CD4-positive, alpha-beta T cell treated with Interleukin-4 for 4 hours (primary cell): ENCODE data around the gene PCDHGA9.
"Not testable (repeated sequence)": the region's sequence is repeated elsewhere in the genome, so short reads cannot be mapped to it uniquely, and the experiment has no call there.

Experiments used
- DNase-seq: peaks from one replicate; pipeline ENCODE4 v3.0.0-alpha.2; 2020

The PCDHGA9 gene

GRCh38 chr5:141414548-141415274, 12.1 kb downstream of the PCDHGA9 start:
- not testable (repeated sequence) for DNase-seq

- not testable (repeated sequence) for DNase-seq
Measured at GRCh38 chr5:141415275-141415618, 12.7 kb downstream of the PCDHGA9 start.

DNA sequence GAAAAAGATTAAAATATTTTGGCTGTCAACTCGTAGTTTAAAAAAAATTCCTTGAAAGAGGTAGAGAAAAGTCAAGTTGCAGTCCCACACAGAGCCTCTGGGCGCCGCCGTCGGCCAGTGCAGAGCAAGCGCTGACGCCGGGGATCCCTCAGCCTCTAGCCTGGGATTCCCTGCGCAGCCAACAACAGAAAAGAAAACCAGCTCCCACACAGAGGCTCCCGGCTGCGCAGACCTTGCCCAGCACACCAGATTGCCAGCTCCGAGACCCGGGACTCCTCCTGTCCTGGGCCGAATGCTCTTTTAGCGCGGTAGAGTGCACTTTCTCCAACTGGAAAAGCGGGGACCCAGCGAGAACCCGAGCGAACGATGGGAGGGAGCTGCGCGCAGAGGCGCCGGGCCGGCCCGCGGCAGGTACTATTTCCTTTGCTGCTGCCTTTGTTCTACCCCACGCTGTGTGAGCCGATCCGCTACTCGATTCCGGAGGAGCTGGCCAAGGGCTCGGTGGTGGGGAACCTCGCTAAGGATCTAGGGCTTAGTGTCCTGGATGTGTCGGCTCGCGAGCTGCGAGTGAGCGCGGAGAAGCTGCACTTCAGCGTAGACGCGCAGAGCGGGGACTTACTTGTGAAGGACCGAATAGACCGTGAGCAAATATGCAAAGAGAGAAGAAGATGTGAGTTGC, 15.1 kb downstream of the PCDHGA9 start, which contains the start of gene PCDHGB7:
Gene PCDHGB7 (plus strand): TSS at position 184 of the 679 bp plus-strand sequence. CDS start 183 bp downstream, at position 367.
- peak; percentile 36 for DNase-seq

GRCh38 chr5:141419074-141419880, 16.7 kb downstream of the PCDHGA9 start:
- DNase-seq = no peak

DNA sequence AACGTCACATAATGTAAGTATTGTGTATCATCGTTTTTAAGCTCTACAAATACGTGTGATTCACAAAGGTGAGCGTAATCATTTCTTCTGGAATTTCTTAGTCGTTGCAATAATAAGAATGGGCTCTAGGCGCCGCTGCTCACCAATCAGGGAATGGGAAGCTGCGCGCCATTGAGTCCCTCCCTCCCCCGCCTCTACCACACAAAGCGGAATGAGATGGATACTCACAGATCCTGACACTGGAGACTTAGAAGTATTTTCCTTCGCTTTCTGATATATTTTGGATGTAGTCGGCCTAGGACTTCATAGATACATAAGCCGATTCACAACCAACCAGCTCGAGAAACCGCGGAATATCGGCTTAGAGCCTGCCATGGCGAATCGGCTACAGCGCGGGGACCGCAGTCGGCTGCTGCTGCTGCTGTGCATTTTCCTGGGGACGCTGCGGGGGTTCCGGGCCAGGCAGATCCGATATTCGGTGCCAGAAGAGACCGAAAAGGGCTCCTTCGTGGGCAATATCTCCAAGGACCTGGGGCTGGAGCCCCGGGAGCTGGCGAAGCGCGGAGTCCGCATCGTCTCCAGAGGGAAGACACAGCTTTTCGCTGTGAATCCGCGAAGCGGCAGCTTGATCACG, 18.4 kb downstream of the PCDHGA9 start, which contains the start of gene PCDHGA11:
Gene PCDHGA11 (plus strand): TSS at position 197 of the 634 bp plus-strand sequence. CDS start 177 bp downstream, at position 374.
- DNase-seq = peak; percentile 44

DNA sequence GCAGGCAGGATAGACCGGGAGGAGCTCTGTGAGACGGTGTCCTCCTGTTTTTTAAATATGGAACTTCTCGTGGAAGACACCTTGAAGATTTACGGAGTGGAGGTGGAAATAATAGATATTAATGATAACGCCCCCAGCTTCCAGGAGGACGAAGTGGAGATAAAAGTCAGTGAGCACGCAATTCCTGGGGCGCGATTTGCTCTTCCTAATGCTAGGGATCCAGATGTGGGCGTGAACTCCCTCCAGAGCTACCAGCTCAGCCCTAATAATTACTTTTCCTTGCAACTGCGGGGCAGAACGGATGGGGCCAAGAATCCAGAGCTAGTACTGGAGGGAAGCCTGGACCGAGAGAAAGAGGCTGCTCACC, 18.9 kb downstream of the PCDHGA9 start:
- DNase-seq = no peak

GRCh38 chr5:141422742-141423291, 20.2 kb downstream of the PCDHGA9 start:
- DNase-seq = no peak

- DNase-seq = no peak
Measured at GRCh38 chr5:141427783-141428426, 25.3 kb downstream of the PCDHGA9 start.

- no peak for DNase-seq
Measured at GRCh38 chr5:141430332-141431113, 27.9 kb downstream of the PCDHGA9 start, which contains the start of gene PCDHGA12. Gene PCDHGA12, plus strand, starts transcription at chr5:141430507. Its CDS starts 253 bp downstream, at chr5:141430760.

DNA sequence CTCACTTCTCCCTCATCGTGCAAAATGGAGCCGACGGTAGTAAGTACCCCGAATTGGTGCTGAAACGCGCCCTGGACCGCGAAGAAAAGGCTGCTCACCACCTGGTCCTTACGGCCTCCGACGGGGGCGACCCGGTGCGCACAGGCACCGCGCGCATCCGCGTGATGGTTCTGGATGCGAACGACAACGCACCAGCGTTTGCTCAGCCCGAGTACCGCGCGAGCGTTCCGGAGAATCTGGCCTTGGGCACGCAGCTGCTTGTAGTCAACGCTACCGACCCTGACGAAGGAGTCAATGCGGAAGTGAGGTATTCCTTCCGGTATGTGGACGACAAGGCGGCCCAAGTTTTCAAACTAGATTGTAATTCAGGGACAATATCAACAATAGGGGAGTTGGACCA, 28.7 kb downstream of the PCDHGA9 start:
- no peak for DNase-seq

DNA sequence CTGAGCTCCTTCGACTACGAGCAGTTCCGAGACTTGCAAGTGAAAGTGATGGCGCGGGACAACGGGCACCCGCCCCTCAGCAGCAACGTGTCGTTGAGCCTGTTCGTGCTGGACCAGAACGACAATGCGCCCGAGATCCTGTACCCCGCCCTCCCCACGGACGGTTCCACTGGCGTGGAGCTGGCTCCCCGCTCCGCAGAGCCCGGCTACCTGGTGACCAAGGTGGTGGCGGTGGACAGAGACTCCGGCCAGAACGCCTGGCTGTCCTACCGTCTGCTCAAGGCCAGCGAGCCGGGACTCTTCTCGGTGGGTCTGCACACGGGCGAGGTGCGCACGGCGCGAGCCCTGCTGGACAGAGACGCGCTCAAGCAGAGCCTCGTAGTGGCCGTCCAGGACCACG, 29.7 kb downstream of the PCDHGA9 start:
- DNase-seq = not testable (repeated sequence)

GRCh38 chr5:141432726-141433125, 30.1 kb downstream of the PCDHGA9 start:
- DNase-seq = not testable (repeated sequence)

DNA sequence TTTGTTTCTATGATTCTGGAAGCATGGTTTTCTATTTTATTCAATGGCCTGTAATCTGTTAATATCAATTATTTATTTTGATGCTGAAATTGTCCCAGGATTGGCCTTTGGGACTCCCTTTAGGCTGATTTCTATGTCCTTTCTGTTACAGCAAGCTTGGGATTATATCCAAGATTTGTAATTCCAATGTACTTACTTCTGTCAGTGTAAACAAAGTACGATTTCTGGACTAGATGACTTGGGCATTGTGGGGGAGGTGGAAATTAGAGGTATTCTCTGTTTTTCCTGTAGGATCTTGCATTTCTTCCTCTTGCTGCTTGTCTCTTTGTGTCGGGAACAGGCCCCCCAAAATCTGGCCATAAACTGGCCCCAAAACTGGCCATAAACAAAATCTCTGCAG, 31.4 kb downstream of the PCDHGA9 start:
- DNase-seq = no peak

- DNase-seq = no peak
Measured at GRCh38 chr5:141437221-141437620, 34.6 kb downstream of the PCDHGA9 start.

DNA sequence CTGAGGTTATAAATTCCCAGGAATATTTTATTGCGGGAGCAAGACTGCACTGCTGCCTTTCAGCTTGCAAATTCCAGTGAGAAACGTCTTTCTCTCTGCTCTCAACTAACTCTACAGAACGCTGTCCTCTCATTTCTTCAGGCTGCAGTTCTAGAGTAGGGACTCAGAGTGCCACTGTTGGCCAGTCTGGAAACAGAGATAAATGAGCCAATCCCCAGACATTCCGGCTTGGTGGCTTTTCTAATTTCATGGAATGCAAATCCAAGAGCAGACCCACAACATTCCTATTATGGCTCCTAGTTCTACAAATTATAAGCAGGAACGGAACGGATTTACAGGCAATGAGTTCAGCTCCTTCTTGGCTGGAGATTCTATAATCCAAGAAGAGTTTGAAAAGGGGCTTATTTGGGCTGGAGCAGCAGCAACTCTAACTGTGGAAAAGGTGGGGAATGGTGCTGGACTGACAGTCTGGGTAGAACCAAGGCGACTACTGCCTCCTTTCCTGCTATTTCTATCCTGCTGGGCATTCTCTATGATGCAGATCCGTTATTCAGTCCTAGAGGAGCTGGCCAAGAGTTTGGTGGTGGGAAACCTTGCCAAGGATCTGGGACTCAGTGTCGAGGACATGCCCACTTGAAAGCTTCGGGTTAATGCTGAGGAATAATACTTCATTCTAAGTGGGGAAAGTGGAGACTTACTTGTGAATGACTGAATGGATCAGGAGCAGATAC, 37.0 kb downstream of the PCDHGA9 start:
- no peak for DNase-seq

- no peak for DNase-seq
Measured at GRCh38 chr5:141440341-141440740, 37.8 kb downstream of the PCDHGA9 start.

- no peak for DNase-seq
Measured at GRCh38 chr5:141441571-141442170, 39.1 kb downstream of the PCDHGA9 start.
